GF-D8 (cell line): ENCODE measurements around the gene SLC4A5.

Experiments used
- DNase-seq: peaks from one replicate; lab custom pipeline; 2025; lab: John Stamatoyannopoulos, UW

The SLC4A5 gene

GRCh38 chr2:74269667-74270066, 73.5 kb downstream of the SLC4A5 start:
- no peak for DNase-seq

- DNase-seq = no peak
These were observed 76.1 kb downstream of the SLC4A5 start for GRCh38 chr2:74267068-74267467.

GRCh38 chr2:74264281-74264680, 78.9 kb downstream of the SLC4A5 start:
- no peak for DNase-seq

GRCh38 chr2:74262681-74263080, 80.5 kb downstream of the SLC4A5 start:
- no peak for DNase-seq

GRCh38 chr2:74261204-74261864, 81.9 kb downstream of the SLC4A5 start:
- DNase-seq = no peak

GRCh38 chr2:74260495-74260894, 82.7 kb downstream of the SLC4A5 start:
- no peak for DNase-seq

GRCh38 chr2:74259733-74260132, 83.5 kb downstream of the SLC4A5 start:
- no peak for DNase-seq

GRCh38 chr2:74259191-74259590, 84.0 kb downstream of the SLC4A5 start:
- DNase-seq = no peak

- DNase-seq = no peak
These were observed 87.5 kb downstream of the SLC4A5 start for GRCh38 chr2:74255660-74256213.

GRCh38 chr2:74253971-74254310, 89.3 kb downstream of the SLC4A5 start:
- DNase-seq = no peak

- no peak for DNase-seq
These were observed 89.8 kb downstream of the SLC4A5 start for GRCh38 chr2:74253306-74253970.

- DNase-seq = no peak
These were observed 90.4 kb downstream of the SLC4A5 start for GRCh38 chr2:74252862-74253261.

GRCh38 chr2:74252036-74252435, 91.2 kb downstream of the SLC4A5 start:
- no peak for DNase-seq

- DNase-seq = no peak
These were observed 93.0 kb downstream of the SLC4A5 start for GRCh38 chr2:74250189-74250631.

GRCh38 chr2:74249406-74250122, 93.7 kb downstream of the SLC4A5 start:
- no peak for DNase-seq

- no peak for DNase-seq
These were observed 96.6 kb downstream of the SLC4A5 start for GRCh38 chr2:74246496-74247195.

- DNase-seq = no peak
These were observed 98.9 kb downstream of the SLC4A5 start for GRCh38 chr2:74244286-74244685.

GRCh38 chr2:74242354-74243071, 100.7 kb downstream of the SLC4A5 start:
- DNase-seq = no peak

GRCh38 chr2:74239346-74239745, 103.9 kb downstream of the SLC4A5 start:
- DNase-seq = no peak

- no peak for DNase-seq
These were observed 104.3 kb downstream of the SLC4A5 start for GRCh38 chr2:74238879-74239278.

- no peak for DNase-seq
These were observed 108.2 kb downstream of the SLC4A5 start for GRCh38 chr2:74235041-74235440.

GRCh38 chr2:74233648-74234047, 109.6 kb downstream of the SLC4A5 start:
- DNase-seq = no peak
